Upper lobe of left lung (tissue), 4 donors: Measurements from ENCODE around the gene FAF2.

Experiments used
- EP300 ChIP-seq, 4 donors: sonication (generic); formaldehyde crosslinking; IDR thresholded peaks; one replicate each; pipeline ENCODE4 v1.5.1; 2017; ENCODE audit warnings: antibody characterized with exemption in 4 of 4, control low read depth in 2 of 4
- POLR2A ChIP-seq, 4 donors: fragments of 450-650 bp; IDR thresholded peaks; one replicate each; pipeline ENCODE4 v1.5.1; 2016 to 2017; ENCODE audit warnings: antibody characterized with exemption in 4 of 4, mild to moderate bottlenecking in 2 of 4
- TF ChIP-seq, protein P1 (sequence below), 6 experiments: fragments of 450-650 bp in 4 of 6; fragments of 200-600 bp in 2 of 6; sonication (generic) in 2 of 6; IDR thresholded peaks; one replicate each; pipeline ENCODE4 v1.5.1; 2016 to 2019; ENCODE audit warnings: antibody characterized with exemption in 6 of 6

DNA sequence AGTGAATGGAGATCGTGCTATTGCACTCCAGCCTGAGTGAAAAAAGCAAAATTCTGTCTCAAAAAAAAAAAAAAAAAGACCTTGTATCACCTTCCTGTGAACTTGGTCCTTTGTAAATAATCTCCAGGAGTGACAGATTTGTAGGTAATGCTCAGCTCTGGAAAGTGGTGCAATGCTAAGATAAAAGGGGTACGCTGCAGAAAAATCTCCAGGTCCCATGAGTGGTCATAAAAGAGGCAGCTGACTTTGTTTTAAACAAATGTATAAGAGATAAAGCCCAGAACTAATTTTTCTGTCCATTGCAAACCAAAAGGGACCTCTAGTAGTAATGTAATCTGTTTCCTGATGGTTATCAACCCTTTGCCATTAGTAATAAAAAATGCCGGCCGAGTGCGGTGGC, 55.3 kb downstream of the FAF2 start:
- TF ChIP-seq, protein P1, sequence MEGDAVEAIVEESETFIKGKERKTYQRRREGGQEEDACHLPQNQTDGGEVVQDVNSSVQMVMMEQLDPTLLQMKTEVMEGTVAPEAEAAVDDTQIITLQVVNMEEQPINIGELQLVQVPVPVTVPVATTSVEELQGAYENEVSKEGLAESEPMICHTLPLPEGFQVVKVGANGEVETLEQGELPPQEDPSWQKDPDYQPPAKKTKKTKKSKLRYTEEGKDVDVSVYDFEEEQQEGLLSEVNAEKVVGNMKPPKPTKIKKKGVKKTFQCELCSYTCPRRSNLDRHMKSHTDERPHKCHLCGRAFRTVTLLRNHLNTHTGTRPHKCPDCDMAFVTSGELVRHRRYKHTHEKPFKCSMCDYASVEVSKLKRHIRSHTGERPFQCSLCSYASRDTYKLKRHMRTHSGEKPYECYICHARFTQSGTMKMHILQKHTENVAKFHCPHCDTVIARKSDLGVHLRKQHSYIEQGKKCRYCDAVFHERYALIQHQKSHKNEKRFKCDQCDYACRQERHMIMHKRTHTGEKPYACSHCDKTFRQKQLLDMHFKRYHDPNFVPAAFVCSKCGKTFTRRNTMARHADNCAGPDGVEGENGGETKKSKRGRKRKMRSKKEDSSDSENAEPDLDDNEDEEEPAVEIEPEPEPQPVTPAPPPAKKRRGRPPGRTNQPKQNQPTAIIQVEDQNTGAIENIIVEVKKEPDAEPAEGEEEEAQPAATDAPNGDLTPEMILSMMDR (IDR thresholded peaks at IDR 0.05), result no peak
- TF ChIP-seq EP300 (IDR thresholded peaks at IDR 0.05), result no peak
- TF ChIP-seq POLR2A (IDR thresholded peaks at IDR 0.05), result no peak
